Neural progenitor cell (in vitro differentiated cells): Measurements from ENCODE around the gene ALG6. TPM values are rescaled to one million over a fixed set of nuclear protein-coding genes. Genes with fewer than 3 reads are reported as not detected.

ENCODE experiments used
- DNase-seq: peaks from one replicate; pipeline ENCODE4 v3.0.0-alpha.2; 2016; ENCODE audit warnings: low spot score
- H2AFZ ChIP-seq: fragments of 200-600 bp; sonication (generic); replicated peaks from 2 replicates; pipeline ENCODE4 v1.6.1; 2016; ENCODE audit warnings: antibody characterized with exemption
- H3F3A ChIP-seq: fragments of 200-600 bp; sonication (generic); 2 replicates; pipeline ENCODE4 v1.6.1; 2016; ENCODE audit warnings: antibody characterized with exemption, low read depth
- H3K27ac ChIP-seq: fragments of 200-600 bp; sonication (generic); 2 replicates; pipeline ENCODE4 v1.5.1; 2016; ENCODE audit warnings: mild to moderate bottlenecking
- H3K27me3 ChIP-seq: fragments of 200-600 bp; sonication (generic); 2 replicates; pipeline ENCODE4 v1.6.1; 2016; ENCODE audit warnings: mild to moderate bottlenecking, moderate library complexity
- H3K36me3 ChIP-seq: fragments of 200-600 bp; sonication (generic); 2 replicates; pipeline ENCODE4 v1.5.1; 2016
- H3K4me1 ChIP-seq: fragments of 200-600 bp; sonication (generic); 2 replicates; pipeline ENCODE4 v1.6.1; 2016; ENCODE audit warnings: mixed run types
- H3K4me2 ChIP-seq: fragments of 200-600 bp; sonication (generic); 2 replicates; pipeline ENCODE4 v1.6.1; 2016
- H3K4me3 ChIP-seq: fragments of 200-600 bp; sonication (generic); 2 replicates; pipeline ENCODE4 v1.5.1; 2016
- H3K79me2 ChIP-seq: fragments of 200-600 bp; sonication (generic); 2 replicates; pipeline ENCODE4 v1.6.1; 2016; ENCODE audit warnings: low read depth
- H3K9ac ChIP-seq: fragments of 200-600 bp; sonication (generic); 2 replicates; pipeline ENCODE4 v1.6.1; 2016
- H3K9me3 ChIP-seq: fragments of 200-600 bp; sonication (generic); 2 replicates; pipeline ENCODE4 v1.5.1; 2016; ENCODE audit warnings: low read depth
- H4K20me1 ChIP-seq: fragments of 200-600 bp; sonication (generic); 2 replicates; pipeline ENCODE4 v1.6.1; 2016; ENCODE audit warnings: low read depth
- H3K27ac Mint-ChIP-seq: 3 replicates; pipeline ENCODE4 v1.8.0; 2021; ENCODE audit warnings: mixed read lengths
- H3K27me3 Mint-ChIP-seq: 2 replicates; pipeline ENCODE4 v1.8.0; 2022; ENCODE audit warnings: low read depth, mild to moderate bottlenecking, inconsistent platforms, moderate library complexity, mixed read lengths; ENCODE audit not compliant: insufficient read depth
- H3K36me3 Mint-ChIP-seq: 3 replicates; pipeline ENCODE4 v1.8.0; 2021; ENCODE audit warnings: mixed read lengths
- H3K4me1 Mint-ChIP-seq: 3 replicates; pipeline ENCODE4 v1.8.0; 2021; ENCODE audit warnings: mixed read lengths
- H3K4me3 Mint-ChIP-seq: 3 replicates; pipeline ENCODE4 v1.8.0; 2021; ENCODE audit warnings: mild to moderate bottlenecking, moderate library complexity, mixed read lengths
- H3K9me3 Mint-ChIP-seq: 3 replicates; pipeline ENCODE4 v1.8.0; 2020; ENCODE audit warnings: mixed read lengths
- EZH2 ChIP-seq: fragments of 200-600 bp; sonication (generic); IDR thresholded peaks from 2 replicates; pipeline ENCODE4 v1.6.1; 2017; ENCODE audit warnings: antibody characterized with exemption, mild to moderate bottlenecking, moderate library complexity
- EZH2phosphoT487 ChIP-seq: fragments of 200-600 bp; sonication (generic); IDR thresholded peaks from 2 replicates; pipeline ENCODE4 v1.6.1; 2017; ENCODE audit warnings: antibody characterized with exemption
- total RNA-seq: library from RNA; depleted of rRNA; stranded (reverse); fragments of >200 nt; gene quantifications from 2 replicates; pipeline ENCODE4 v1.2.3, GENCODE V29; 2015; ENCODE audit warnings: low replicate concordance
- TF ChIP-seq, protein P1 (sequence below): fragments of 200-600 bp; sonication (generic); IDR thresholded peaks from 2 replicates; pipeline ENCODE4 v1.5.1; 2017; ENCODE audit warnings: antibody characterized with exemption, mild to moderate bottlenecking

The ALG6 gene
- total RNA-seq, 1 donor from 2014 or later: 41.7 TPM

DNA sequence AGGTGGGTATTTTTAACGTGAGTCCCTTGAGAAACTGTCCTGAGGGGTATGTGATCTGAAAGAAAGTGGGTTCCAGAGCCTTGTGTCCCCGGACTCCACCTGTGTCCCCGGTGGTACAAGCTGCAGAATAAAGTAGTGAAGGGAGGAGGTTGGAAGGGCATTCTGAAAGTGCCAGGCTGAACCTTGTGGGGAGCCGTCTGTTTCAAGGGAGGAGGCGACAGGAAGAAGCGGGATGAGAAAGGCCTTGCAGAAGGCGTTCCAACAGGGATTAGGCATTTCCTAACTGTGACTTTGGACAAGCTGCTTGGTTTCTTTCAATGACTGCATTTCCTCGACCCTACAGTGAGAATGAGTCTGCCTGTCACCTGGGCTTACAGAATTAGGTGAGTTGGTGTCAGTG, 39.3 kb upstream of the ALG6 start:
- peaks cover 100% of the 10 kb centered on the region for H3K27me3 ChIP-seq
- H3K27ac Mint-ChIP-seq: no peak overlapping the region
- peaks cover 77% of the 10 kb centered on the region for H3K27me3 Mint-ChIP-seq
- no peak overlapping the region for H3K27ac ChIP-seq
- H3K4me3 Mint-ChIP-seq: no peak overlapping the region
- H3K79me2 ChIP-seq: no peaks in the 10 kb centered on the region
- no peaks in the 10 kb centered on the region for H3K9me3 Mint-ChIP-seq
- peaks cover 1% of the 10 kb centered on the region for H3K36me3 Mint-ChIP-seq
- H3K4me3 ChIP-seq: no peak overlapping the region
- H4K20me1 ChIP-seq: peaks cover 61% of the 10 kb centered on the region
- peak; percentile 19 for DNase-seq
- TF ChIP-seq, protein P1, sequence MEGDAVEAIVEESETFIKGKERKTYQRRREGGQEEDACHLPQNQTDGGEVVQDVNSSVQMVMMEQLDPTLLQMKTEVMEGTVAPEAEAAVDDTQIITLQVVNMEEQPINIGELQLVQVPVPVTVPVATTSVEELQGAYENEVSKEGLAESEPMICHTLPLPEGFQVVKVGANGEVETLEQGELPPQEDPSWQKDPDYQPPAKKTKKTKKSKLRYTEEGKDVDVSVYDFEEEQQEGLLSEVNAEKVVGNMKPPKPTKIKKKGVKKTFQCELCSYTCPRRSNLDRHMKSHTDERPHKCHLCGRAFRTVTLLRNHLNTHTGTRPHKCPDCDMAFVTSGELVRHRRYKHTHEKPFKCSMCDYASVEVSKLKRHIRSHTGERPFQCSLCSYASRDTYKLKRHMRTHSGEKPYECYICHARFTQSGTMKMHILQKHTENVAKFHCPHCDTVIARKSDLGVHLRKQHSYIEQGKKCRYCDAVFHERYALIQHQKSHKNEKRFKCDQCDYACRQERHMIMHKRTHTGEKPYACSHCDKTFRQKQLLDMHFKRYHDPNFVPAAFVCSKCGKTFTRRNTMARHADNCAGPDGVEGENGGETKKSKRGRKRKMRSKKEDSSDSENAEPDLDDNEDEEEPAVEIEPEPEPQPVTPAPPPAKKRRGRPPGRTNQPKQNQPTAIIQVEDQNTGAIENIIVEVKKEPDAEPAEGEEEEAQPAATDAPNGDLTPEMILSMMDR: no peak
- TF ChIP-seq EZH2phosphoT487: no peak
- no peaks in the 10 kb centered on the region for H3K9me3 ChIP-seq
- H3K4me1 Mint-ChIP-seq: peaks cover 16% of the 10 kb centered on the region
- no peak overlapping the region for H3K4me2 ChIP-seq
- H3K9ac ChIP-seq: no peak overlapping the region
- H2AFZ ChIP-seq: no peak overlapping the region
- peaks cover 8% of the 10 kb centered on the region for H3K4me1 ChIP-seq
- peaks cover 55% of the 10 kb centered on the region for H3F3A ChIP-seq
- H3K36me3 ChIP-seq: no peaks in the 10 kb centered on the region

DNA sequence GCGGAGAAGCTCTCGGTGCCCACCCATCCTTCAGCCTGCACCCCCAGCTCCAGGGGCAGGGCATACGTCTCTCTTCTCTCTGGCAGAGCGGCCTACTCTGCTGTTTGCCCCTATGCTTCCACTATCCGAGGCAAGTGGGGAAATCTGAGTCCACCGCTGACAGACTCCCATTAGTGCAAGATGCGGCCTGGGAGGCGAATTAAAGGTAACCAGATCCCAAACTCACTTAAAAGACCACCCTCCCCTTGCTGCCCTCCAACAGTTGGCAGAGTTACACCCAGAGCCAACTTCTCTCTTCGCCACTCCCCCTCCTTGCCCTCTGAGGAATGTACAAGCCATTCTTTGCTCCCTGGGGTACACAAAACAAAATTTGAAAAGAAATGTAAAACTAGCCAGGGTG, 38.6 kb upstream of the ALG6 start:
- no peaks in the 10 kb centered on the region for H3K9me3 Mint-ChIP-seq
- H3K36me3 ChIP-seq: no peaks in the 10 kb centered on the region
- no peak for DNase-seq
- peaks cover 60% of the 10 kb centered on the region for H4K20me1 ChIP-seq
- H3K9ac ChIP-seq: no peak overlapping the region
- TF ChIP-seq EZH2: no peak
- TF ChIP-seq EZH2phosphoT487: no peak
- TF ChIP-seq, protein P1: no peak
- no peak overlapping the region for H3K27ac ChIP-seq
- H3F3A ChIP-seq: peaks cover 50% of the 10 kb centered on the region
- H3K4me1 Mint-ChIP-seq: peaks cover 14% of the 10 kb centered on the region
- H3K4me3 ChIP-seq: no peak overlapping the region
- no peak overlapping the region for H2AFZ ChIP-seq
- peaks cover 100% of the 10 kb centered on the region for H3K27me3 ChIP-seq
- H3K4me1 ChIP-seq: peaks cover 8% of the 10 kb centered on the region
- no peaks in the 10 kb centered on the region for H3K9me3 ChIP-seq
- H3K36me3 Mint-ChIP-seq: peaks cover 1% of the 10 kb centered on the region
- H3K4me3 Mint-ChIP-seq: no peak overlapping the region
- H3K79me2 ChIP-seq: no peaks in the 10 kb centered on the region
- H3K27me3 Mint-ChIP-seq: peaks cover 76% of the 10 kb centered on the region
- no peak overlapping the region for H3K27ac Mint-ChIP-seq
- no peak overlapping the region for H3K4me2 ChIP-seq

GRCh38 chr1:63329621-63330330, 37.7 kb upstream of the ALG6 start:
- H3K36me3 ChIP-seq: no peaks in the 10 kb centered on the region
- no peak for DNase-seq
- peaks cover 41% of the 10 kb centered on the region for H3F3A ChIP-seq
- TF ChIP-seq EZH2phosphoT487 (peak; percentile 84), EZH2 (peak; percentile 45)
- TF ChIP-seq, protein P1: no peak
- H3K27ac ChIP-seq: no peak overlapping the region
- H2AFZ ChIP-seq: no peak overlapping the region
- Mint-ChIP-seq H3K27ac (no peak overlapping the region), H3K4me3 (no peak overlapping the region), H3K4me1 (peaks cover 10% of the 10 kb centered on the region), H3K27me3 (peaks cover 73% of the 10 kb centered on the region), H3K36me3 (peaks cover 1% of the 10 kb centered on the region), H3K9me3 (no peaks in the 10 kb centered on the region)
- H3K4me3 ChIP-seq: peak overlapping the region; percentile 33
- peaks cover 8% of the 10 kb centered on the region for H3K4me1 ChIP-seq
- no peaks in the 10 kb centered on the region for H3K9me3 ChIP-seq
- H3K27me3 ChIP-seq: peaks cover 100% of the 10 kb centered on the region
- no peaks in the 10 kb centered on the region for H3K79me2 ChIP-seq
- H3K9ac ChIP-seq: no peak overlapping the region
- peak overlapping the region; percentile 79 for H3K4me2 ChIP-seq
- H4K20me1 ChIP-seq: peaks cover 54% of the 10 kb centered on the region
